Fibroblast of skin of right biceps (primary cell): ENCODE results near the gene NAV2.
"Not testable (repeated sequence)": the region's sequence is repeated elsewhere in the genome, so short reads cannot be mapped to it uniquely, and the experiment has no call there.

Experiments
- DNase-seq: peaks from one replicate; pipeline ENCODE4 v3.0.0-alpha.2; 2013

Gene NAV2

DNA sequence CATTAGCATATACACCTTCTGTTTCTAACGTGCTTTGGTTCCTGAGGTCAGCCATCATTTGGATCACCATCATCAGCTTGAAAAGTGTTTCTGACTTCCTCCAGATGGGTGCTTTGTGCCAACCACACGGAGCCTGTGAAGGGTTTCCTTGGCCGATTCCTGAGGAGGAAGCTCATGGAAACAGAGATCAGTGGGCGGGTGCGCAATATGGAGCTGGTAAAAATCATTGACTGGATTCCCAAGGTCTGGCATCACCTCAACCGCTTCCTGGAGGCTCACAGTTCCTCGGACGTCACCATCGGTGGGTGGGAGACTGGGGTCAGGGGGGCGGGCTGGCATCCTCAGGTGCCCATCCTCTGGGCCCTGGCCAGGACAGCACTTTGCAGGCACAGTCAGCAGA is 392.8 kb downstream of the NAV2 start:
- no peak for DNase-seq

GRCh38 chr11:20109731-20110445 is 397.3 kb downstream of the NAV2 start:
- DNase-seq = peak; percentile 29

DNA sequence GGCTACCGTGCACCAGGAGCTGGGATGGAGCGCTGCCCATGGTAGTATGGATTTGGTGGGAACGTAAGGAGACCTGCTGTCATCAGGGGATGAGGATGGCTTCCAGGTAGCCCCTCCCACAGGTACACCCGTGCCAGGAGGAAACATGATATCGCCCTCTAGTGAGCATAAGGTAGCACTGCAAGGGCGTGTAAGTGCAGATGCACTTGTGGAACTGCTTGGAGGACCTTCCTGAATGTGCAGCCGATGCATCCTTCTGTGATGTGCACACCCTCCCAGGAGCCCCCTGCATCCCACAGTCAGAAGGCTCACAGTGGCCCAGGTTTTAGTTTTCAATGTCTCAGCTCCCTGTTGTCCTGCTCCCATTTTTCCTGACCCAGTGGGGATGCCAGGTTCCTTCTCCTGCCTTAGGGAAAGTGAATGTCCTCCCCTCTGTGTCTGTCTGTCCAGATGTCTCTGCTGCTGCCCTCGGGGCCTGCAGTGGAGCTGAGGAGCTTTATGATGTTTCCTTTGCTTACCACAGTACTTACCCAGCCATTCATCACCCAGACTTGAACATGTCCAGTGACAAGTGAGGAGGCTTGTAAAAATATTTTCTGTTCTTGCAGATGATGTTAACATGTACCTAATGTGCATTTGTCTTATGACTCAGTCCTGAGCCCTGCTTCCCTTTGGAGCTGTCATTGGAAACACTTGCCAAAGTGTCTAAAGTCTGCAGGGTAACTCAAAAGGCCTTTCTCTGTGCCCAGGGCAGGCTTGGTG is 398.5 kb downstream of the NAV2 start:
- DNase-seq = peak; percentile 94

DNA sequence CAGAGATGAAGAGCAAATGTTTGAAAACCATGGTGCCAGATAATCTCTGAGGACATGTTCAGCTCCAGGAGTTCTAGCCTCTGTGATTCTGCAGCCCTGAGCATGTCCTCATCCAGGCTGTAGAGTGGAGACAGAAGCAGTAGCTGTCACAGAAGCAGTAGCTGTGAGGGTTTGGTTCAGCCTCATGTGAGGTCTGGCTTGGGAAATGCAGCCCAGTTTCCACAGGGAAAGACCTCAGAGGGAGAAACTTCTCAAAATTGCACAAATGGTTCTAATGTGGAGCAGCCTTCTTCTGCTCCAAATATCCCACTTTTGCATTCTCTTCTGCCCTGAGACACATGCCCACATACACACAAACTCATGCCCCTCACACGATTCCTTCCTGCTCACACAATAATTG is 399.2 kb downstream of the NAV2 start:
- DNase-seq = no peak

DNA sequence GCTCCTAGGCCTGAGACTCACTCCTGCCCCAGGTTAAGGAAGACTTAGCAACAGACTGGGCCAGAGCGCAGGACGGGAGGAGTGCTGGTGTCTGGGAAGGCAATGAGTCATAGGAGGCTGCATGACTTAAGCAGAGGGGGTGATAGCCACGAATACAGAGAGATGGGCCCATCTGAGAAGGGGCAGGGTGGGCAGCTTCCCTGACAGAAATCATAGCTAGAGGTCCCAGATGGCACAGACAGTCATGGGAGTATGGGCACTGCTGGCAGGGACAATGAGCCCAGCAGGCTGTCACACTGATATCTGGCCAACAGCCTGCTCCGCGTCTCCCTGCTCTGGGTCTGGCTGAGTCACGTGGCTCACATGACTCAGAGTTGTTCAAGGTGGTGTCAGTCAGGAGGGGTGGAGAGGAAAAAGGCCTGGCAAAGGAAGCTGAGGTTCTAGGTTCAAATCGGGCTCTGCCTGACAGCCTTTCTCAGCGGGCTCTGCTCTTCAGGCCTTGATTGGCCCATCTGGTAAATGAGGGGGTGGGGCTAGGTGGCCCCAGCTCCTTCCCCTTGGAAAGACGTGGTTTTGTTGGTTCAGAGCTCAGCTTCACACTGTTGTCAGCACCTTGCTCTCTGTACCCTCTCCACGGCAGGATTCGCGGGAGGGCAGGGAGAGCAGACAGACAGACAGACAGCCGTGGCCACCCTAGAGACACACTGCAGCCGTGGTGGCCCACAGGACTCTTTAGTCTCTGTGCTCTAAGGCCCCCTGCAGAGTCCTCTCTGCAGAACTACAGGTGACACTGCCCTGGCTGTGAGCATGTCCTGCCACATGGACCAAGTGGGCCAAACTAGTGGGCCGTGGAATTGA is 399.9 kb downstream of the NAV2 start:
- peak; percentile 94 for DNase-seq

- DNase-seq = no peak
Measured at GRCh38 chr11:20113149-20113438, 400.5 kb downstream of the NAV2 start.

- DNase-seq = peak; percentile 59
Measured at GRCh38 chr11:20114588-20114987, 402.0 kb downstream of the NAV2 start.

DNA sequence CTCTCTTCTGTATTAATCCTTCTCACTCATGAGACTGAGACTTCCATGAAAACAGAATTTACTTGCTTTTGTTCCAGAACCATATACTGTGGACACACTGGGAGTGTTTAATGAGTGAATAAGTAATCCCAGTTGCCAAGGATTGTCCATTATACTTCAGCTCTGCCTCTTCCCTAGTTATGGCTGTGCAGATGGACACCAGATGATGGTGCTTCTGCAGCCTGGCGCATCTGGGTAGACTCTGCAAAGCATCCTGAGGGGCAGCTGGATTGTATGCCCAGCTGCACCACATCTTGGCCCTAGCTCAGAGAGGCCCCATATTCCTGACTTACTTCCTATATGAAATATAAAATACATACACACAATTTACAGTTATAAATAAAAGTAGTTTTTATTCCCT is 404.2 kb downstream of the NAV2 start:
- DNase-seq = no peak

GRCh38 chr11:20117291-20117690 is 404.7 kb downstream of the NAV2 start:
- no peak for DNase-seq

DNA sequence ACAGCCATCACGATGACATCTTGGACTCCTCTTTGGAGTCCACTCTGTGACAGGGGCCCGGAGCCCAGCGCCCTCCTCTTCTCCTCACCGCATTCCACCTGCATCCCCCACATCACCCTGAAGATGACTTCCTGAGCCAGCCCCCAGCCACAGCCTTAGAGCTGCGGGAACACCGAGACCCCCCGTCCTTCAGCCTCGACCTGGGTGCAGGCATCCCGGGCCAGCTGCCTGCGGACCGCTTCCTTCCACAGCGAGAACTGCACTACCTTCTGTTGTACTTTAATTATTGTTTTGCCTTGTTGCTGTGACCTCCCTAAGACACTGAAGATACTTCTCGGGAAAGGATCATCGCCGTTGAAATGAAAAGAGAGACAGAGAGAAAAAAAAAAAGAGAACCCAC is 405.6 kb downstream of the NAV2 start:
- no peak for DNase-seq

GRCh38 chr11:20119315-20119714 is 406.7 kb downstream of the NAV2 start:
- no peak for DNase-seq

DNA sequence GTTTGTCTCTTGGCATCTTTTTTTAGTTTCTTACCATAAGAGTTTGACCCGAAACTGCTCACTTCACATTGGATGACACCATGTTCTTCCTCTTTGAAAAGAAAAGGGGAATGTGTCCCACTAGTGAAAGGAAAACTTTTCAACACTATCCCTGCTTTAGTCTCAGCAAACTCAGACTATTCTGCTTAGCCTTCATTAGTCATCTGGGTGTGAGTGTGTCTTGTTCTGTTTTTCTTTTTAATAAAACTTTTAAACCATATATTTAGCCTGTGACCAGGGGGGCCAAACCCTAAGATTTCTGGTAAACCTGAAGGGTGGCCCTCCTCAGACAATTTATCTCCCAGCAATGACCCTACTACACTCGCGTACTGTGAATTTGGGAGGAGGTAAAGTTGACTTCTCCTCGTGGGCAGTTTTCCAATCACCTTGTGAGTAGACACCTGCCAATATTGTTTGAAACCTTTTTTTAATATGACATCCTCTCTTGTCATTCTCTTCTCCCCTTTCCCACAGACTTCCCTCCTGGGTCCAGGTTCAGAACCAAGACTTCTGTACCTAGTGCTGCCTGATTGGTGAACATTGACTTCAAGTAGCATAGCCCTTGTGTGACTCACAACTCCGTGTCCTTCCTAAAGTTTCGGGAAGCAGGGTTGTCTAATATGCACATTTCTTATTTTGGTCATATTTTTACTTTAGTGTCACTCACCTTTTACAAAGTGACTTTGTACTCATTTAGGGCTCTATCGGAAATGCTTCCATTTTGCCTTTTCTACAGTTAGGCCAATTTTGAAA is 407.7 kb downstream of the NAV2 start:
- no peak for DNase-seq

- DNase-seq = no peak
Measured at GRCh38 chr11:20122131-20122530, 409.5 kb downstream of the NAV2 start.

- DNase-seq = peak; percentile 83
Measured at GRCh38 chr11:20125927-20126326, 413.3 kb downstream of the NAV2 start.

DNA sequence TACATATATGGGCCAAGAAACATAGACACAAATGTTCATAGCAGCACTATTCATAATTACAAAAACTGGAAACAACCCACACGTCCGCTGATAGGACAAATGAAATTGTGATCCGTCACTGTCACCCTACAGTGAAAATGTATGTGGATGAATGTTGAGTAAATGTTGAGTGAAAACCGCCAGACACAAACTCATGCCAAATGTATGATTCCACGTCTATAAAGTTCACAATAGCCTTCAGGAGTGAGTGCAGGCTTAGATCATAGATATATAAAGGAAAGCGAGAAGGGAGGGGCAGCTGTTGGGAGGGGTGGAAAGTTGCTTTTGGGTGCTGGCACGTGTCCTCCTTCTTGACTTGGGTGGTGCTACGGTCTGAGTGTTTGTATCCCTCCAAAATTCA is 414.1 kb downstream of the NAV2 start:
- DNase-seq = peak; percentile 58

DNA sequence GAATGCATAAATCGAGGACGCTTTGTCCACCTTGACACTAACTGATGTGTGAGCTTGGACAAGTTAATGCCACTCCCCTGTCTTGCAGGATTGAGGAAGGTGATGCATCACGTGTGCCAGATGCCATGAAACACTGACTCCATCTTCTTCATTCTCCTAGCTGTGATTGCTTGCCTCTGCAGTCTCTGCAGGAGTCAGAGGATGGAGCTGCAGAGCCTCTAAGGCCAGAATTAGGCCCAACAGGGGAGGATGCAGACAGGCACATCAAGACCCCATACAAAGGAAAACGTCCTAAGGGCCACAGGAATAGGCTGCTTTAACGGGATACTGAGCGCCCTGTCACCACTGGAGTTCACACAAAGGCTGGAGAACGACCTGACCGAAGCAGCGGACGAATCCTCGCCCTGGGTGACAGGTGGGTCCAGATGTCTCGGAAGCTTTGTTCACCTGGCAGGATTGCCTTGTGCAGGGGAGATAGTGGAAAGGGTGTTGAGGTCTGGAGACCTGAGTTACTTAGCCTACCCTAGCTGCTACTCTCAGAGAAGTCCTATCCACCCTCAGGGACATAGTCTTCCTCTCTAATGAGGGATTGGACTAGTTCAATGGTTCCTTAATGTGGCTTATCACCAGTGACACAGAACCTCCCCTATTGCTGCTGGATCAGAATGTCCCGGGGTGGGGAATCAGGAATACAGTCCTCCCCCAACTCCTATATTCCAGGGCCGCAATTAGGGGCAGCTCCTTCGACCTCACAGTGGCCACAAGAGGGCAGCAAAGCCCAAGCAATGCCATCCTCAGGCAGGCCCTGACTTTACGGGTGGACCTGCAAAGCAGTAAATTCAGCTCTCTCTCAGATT is 415.3 kb downstream of the NAV2 start:
- DNase-seq = peak; percentile 59

DNA sequence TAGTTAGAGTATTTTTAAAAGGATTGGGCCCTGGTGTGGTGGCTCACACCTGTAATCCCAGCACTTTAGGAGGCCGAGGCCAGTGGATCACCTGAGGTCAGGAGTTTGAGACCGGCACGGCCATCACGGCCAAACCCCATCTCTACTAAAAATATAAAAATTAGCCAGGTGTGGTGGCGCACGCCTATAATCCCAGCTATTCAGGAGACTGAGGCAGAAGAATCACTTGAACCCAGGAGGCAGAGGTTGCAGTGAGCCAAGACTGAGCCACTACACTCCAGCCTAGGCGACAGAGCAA is 415.8 kb downstream of the NAV2 start:
- not testable (repeated sequence) for DNase-seq

GRCh38 chr11:20129665-20130064 is 417.0 kb downstream of the NAV2 start:
- DNase-seq = no peak

DNA sequence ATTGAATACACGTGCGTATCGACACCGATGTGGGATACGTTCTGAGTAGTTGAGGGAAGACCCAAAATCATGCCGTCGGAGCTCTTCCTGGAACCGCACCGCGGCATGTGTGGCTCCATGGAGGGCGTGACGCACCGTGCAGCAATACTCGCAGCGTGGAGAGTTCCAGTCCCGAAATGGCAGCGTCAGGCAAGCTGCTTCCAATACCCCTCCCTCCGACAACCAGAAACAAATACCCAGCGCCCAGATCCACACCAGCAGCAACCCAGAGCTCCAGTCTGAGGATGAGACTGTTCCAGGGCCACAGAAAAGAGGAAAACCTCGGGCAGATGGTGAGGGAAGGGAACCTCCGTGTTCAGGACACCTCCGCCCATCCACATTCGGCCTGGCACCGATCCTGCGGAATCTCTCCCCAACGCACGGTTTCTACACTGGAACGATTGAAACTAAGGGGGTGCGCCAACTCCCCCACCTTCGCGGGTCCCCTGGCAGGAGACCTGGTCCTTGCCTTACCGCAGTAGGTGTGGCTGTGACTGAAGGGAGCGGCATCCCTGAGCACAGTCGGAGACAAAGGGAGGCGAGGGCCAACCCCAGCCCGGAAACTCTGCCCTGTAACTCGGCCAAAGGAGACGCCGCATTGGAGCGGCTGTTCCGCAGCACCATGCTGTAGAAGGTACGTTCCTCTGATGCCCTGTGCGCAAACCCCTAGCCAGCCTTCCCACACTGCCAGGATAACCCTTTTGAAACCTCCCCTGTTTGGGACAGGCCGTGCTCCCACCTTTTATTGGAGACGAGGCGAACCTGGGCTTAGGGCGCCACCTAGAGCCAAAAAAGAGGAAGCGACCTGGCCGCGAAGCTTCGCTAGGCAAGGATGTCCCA is 419.4 kb downstream of the NAV2 start:
- peak; percentile 67 for DNase-seq

DNA sequence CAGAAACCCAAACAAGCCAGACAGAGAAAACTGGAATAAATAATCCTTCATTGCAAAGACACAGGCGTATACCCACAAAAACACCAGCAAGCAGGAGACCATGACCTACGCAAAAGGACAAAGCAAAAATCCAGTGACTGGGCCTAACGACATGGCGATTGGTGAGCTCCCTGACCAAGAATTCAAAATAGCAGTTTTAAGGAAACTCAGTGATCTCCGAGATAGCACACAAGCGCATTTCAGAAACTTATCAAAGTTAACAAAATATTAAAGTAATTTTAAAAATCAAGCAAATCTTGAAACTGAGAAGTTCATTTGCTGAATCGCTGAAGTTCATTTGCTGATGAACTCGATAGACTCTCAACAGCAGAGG is 420.0 kb downstream of the NAV2 start:
- no peak for DNase-seq
